T-helper 2 cell treated with Interferon-gamma antibody and Interleukin-4, amounts not matched to agents 100 ng/mL and 5 ng/mL, for 36 hours (primary cell): ENCODE results near the gene PGM2L1. TPM values are rescaled to one million over a fixed set of nuclear protein-coding genes. Genes with fewer than 3 reads are reported as not detected.
"Not testable (repeated sequence)": the region's sequence is repeated elsewhere in the genome, so short reads cannot be mapped to it uniquely, and the experiment has no call there.

Experiments used
- intact Hi-C: fragments of 100-400 bp; cut with micrococcal nuclease; formaldehyde crosslinking; loops from one replicate; pipeline ENCODE4 v1.15.1; 2023
- total RNA-seq: library from RNA; stranded (reverse); gene quantifications from 2 replicates; pipeline ENCODE4 v1.2.3, GENCODE V29; 2022

PGM2L1 gene
- total RNA-seq, 1 donor from 2014 or later = 8.5 TPM

DNA sequence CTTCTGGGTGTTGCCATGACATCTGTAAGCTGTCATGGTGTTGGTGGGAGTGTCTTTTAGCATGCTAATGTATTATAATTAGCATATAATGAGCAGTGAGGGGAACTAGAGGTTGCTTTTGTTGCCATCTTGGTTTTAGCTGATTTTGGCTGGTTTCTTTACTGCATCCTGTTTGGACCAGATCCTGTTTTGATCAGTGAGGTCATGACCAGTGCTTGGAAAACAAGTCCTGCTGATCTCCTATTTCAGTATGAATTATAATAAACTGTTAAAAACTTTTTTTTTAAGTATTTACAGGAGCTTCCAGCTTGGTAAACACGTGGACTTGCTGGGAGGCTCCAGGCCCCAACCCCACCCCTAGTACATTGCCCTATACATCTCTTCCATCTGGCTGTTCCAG, 56.3 kb downstream of the PGM2L1 start:
- intact Hi-C loops = no loop called here

DNA sequence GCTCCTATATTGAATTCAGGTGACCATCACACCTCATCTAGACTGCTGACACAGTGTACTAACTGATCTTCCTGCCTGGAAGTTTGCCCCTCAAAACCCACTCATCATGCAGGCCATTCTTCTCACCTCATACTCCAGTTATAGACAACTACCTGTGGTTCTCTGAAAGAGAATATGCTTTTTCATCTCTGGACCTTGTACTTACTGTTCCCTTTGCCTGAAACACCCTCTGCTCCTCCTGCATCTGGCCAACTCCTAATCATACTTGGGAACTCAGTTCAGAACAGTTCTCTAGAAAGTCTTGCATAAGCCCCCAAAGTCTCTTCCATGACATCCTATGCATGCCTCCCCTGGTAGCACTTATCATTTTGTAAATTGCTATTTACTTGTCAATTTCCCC, 58.6 kb downstream of the PGM2L1 start:
- intact Hi-C loops = no loop called here

DNA sequence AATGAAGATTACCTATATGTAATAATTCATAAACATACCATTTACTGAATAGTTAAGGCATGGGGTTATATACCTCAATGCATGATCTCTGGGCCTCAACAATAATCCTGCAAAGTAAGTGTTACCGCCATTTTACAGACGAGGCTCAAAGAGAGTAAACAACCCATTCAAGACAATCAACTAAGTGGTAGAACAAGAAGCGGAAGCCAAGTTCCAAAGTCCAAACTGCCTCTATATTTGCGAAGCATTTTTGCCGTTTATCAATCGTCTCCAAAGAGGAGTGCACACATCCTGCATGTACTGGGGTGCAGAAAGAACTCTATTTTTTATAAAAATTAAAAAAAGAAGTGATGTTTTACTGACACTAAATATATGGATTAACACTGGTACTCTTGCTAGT, 59.3 kb downstream of the PGM2L1 start:
- intact Hi-C loops = no loop called here

DNA sequence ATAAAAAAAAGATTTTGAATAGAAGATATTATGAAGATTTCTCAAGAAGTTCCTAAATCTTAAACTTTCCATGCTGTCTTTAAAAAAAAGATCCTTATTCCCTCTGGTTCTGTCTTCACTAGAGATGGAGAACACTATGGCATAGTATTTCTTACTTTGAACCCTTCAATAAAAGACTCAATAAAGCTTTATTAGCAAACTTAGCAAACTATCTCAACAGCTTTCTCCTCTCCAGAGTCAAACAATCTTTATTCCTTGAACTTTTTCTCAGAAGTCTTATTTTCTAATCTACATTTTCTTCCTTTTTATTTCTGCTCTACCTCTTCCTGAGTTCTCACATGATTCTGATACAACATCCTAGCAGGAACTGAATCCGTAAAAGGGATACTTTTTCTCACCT, 65.0 kb downstream of the PGM2L1 start:
- intact Hi-C loops = no loop called here

DNA sequence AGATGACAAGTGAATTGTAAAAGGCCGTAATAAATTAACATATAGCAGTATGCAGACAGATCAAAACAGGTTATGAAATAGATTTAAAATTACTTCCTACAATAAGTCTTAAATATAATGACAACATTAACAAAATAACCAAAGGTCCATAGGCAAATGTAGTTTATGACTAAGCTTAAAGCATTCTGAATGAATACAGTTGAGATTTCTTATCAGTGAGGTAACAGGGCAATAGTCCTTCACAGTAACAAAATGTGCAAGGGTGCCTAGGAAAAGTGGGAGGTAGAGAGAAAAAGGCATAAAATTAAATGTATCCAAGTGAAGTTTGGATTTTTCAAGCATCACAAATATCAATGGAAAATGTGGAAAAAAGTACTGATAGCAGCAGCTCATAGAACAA, 65.9 kb downstream of the PGM2L1 start:
- intact Hi-C loops = no loop called here

DNA sequence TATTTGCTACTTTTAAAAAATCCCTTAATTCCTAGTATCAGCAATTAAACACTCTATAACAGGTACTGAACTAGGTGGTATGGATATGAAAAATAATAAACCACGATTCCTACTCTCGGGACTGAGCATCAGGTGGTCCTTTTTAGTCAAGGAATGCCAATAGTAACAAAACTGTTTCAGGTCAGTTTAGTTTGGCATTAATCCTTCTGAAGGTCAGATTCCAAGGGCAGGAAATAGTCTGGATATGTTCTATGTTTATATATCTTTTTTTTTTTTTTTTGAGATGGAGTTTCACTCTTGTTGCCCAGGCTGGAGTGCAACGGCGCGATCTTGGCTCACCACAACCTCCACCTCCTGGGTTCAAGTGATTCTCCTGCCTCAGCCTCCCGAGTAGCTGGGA, 67.2 kb downstream of the PGM2L1 start:
- intact Hi-C loops = not testable (repeated sequence)

DNA sequence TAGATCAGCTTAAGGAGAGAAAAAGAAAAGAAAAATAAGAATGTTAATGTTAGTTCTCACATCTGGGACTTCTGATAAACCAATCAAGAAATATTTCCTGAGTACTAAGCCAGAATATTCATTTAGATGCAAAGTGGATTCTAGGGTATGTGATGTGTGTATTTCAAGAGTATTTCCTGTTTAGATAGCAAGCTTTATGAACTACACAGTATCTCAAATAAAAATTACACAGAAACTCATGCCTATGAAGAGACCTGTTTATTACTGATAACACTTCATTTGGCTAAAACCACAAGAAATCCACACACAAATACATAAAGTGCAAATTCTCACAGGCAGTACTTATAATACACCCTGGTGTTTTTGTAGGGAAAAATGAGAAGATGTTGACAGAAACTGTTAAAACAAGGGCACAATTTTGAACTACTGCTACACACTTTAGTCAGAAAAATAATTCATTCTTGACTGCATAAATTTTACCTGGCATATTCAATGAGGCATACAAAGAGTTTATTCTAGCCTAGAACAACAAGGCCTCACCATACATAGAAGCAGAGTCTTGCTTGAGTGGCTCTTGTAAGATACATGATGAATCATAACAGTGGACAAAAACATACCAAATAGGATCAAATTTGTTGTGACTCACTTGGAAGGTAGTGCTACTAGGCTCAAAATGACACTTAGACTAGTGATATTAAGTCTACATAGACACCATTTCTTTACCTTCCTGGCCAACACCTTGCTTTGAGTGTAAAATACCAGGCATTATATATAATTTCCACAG, 68.0 kb downstream of the PGM2L1 start:
- intact Hi-C loops = no loop called here

DNA sequence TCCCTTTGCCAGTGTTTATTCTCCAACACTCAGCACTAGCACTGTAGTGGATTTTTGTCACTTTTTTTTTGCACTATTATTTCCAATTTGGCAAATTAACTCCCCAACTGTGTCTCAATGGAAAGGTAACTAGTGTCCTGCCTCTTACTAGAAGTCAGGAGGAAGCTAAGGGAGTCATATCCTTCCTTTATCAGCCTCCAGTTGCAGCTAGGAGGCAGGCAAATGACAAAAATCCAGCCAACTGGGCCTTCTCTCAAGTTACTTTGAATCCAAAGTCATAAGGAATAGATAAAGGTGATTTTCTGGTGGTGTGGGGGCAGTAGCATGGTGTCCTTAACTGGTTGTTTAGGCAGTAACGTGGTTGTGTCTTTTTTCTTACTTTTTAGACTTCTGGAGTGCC, 71.2 kb downstream of the PGM2L1 start:
- intact Hi-C loops = no loop called here

DNA sequence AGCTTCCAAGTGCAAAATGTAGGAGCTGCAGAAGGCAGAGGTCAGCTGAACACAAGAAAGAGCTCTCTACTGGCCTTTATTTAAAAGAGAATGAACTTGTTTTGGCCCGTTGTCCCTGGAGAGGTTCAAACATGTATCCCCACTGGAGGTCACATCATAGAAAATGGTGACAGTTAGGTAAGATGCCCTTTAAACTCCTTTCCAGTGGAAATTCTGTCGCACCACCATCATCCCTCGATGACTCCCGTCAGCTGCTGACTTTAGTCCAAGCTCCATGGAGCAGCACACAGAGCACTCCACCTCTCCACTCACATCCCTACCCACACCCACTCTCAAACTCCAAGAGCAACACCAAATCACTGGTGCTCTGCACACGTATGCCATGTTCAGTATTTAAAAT, 71.6 kb downstream of the PGM2L1 start:
- intact Hi-C loops = no loop called here

DNA sequence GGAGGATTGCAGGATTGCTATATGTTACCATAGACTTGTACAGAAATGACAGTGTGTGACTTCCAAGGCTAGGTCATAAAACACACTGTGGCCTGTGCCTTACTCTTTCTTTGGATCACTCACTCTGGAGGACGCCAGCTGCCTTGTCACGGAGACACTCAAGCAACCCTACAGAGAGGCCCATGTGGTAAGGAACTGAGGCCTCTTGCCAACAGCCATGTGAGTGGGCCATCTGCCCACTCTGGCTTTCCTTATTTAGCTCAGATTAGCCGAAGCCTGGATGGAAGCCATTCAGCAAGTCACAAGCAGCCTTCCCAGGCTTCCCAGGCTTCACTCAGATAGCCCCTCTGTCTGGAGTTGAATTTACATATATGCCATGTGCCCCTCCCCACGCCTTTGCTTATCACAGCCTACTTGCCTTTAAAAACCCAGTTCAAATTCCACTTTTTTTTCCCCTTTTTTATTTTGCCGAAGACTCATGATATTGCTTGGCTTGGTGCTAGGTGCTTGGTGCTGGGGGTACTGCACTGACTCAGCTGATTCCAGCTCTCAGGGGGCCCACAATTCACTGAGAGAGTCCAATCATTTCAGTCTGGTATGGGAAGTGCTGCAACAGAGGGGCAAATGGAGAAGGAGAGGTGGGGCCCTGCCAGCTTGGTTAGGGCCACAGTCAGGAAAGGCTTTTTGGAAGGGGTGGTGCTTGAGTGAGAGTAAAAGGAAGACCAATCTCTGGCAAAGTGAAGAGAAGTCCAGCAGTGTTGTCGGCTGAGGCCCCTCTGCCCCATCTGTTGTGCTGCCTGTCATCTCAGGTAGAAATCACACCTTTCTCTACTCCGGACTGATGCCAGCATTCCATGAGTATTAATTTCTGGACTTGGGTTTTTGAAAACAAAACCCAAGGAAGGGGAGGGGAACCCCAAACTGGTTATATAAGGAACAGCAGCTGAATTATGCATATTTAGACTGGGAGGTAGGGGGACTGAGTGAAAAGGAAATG, 72.3 kb downstream of the PGM2L1 start:
- intact Hi-C loops = no loop called here

DNA sequence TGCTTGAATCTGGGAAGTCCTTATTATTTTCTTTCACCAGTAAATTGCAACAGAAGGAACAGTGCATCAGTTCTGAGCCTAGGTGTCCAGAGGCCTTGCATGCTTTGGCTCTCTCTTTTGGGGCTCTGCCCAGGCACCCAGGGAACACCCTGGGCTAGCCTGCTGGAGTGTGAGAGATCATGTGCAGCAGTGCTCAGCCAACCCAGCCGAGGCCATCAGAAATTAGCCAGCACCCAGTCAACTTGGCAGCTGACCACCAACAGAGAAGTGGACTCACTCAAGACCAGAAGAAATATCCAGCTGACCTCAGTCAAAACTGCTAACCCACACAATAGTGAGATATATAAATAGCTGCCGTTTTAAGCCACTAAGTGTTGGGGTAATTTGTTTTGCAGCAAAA, 75.6 kb downstream of the PGM2L1 start:
- intact Hi-C loops = no loop called here

DNA sequence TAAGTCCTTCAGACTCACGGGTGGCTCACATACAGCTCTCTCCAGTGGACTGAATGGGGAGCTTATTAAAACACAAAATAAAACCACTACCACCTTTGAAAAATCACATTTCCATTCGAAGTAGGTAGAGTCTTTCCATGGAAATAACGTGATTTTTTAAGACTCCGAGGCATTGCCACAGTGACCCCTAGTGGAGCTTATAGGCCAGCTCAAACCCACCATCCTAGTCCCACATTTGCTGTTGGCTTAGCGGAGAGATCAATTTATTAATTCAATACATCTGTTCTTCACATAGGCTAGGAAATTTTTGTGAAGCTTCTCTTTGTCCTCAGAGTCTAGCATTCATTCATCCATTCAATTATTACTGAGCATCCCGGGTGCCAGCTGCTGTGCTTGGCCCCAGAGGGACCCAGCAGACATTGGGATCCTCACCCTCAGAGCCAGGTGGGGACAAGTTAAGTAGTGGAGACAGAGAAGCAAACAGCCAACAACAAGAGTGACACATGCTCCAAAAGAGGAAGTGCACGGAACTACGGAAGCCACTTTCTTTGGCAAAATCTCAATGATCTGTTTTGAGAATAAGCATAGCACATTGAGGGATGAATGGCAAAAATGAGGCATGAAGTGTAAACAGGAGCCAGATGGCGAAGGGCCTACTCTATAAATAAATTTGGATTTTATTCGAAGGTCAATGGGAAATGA, 76.6 kb downstream of the PGM2L1 start:
- intact Hi-C loops = loop anchor here (1.0 kb wide), 2 partner anchors 65 to 357 kb away; no protein-coding TSS in a partner anchor

DNA sequence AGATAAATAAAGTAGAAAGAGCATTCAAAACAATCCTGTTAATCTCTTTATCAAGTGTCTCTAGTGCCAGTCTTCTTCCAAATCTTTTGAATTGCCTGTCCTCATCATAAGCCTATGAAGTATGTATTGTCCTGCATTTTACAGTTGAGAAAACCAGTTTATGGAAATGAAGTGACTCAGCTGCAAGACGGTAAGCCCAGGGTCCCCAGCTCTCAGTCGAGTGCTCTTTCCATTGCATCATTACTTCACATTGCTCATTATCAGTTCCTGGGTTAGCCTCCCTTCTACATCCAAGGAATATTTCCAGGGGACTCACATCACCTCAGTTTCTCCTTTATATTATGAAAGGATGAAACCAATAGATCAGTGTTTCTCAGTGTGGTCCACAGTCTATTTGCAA, 77.7 kb downstream of the PGM2L1 start:
- intact Hi-C loops = no loop called here

DNA sequence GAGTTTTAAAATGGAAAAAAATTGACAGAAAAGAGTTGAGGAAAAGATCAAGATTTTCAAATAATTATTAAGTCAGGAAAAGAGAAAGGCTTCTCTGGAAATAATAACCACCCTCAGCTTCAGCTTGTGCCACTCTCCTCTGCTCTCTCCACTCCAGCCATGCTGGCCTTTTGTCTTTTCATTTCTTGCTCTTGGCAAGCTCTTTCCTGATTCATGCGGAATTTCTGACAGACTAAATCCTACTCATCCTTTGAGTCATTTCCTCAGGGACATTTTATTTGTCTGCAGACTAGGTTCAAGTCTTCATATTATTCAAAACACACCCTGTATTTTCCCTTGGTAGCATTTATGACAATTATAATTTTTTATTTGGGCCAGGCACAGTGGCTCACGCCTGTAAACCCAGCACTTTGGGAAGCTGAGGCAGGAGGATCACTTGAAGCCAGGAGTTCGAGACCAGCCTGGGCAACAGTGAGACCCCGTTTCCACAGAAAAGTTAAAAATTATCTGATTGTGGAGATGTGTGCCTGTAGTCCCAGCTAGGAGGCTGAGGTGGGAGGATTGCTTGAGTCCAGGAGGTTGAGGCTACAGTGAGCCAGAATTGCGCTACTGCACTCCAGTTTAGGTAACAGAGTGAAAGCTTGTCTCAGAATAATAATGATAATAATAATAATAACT, 79.0 kb downstream of the PGM2L1 start:
- intact Hi-C loops = no loop called here

DNA sequence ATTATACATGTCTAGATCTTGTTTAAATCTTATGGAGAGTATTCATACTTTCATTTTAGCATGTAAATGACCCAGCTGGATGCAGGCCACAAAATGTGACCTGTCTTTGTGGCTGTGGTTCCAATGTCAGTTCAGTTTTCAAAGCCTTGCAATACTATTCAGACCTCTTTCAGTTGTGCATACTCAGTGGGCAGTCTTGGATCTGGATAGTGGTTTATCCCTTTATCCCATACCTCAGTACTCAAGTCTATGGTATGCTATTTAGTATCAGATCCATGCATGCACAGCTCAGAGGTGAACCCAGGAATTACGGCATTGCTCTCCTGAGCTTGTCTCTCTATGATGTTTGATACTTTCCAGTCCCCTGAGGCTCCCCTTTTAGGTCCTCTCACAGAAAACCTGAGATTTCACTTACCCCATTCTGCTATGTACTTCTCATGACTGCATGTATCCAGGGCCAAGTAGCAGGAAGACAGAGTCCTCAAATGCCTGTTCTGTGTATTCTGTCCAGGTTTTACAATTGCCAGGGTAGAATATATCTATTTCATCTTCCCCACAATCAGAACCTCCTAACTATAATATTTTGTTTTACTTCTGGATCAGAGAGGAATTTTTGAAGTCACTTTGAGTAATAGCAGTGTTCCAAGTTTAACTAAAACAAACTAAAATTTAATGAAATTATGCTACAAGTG, 79.8 kb downstream of the PGM2L1 start:
- intact Hi-C loops = no loop called here

DNA sequence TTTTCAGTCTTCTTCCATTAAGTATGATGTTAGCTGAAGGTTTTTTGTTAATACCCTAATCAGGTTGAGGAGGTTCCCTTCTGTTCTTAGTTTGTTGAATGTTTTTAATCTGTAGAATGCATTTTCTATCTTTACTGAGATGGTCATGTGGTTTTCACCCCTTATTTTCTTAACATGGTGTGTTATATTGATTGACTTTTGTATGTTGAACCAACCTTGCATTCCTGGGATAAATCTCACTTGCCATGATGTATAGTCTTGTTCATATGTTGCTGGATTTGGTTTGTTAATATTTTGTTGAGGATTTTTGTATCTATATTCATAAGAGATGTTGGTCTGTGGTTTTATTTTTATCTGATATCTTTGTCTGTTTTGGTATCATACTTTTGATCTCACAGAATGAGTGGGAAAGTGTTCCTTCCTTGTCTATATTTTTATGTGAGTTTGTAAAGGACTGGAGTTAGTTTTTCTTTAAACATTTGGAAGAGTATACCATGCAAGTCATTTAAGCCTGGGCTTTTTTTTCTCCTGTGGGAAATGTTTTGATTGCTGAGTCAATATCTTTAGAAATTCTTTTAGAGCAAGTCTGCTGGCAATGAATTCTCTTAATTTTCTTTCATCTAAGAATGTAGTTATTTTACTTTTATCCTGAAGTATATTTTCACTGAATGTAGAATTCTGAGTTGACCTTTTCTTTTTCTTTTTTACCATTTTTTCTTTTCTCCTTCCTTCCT, 81.3 kb downstream of the PGM2L1 start:
- intact Hi-C loops = no loop called here

DNA sequence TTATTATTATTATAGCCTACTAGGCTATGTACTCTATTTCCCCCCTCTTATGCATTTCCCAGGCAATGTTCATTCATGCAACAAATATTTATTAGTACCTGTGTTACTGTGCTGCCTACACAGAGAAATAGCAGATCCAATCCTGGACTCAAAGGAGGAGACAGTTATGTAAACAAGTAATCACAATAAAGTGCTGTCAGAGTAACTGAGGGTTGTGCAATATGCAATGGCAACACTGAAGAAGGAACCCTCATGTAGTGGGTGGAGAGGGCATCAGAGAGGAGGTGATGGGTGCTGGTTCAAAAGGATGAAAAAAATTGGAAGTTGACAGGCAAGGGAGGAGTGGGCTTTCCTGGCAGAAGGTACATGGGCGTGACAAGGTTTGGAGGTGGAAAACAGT, 85.9 kb downstream of the PGM2L1 start:
- intact Hi-C loops = no loop called here

DNA sequence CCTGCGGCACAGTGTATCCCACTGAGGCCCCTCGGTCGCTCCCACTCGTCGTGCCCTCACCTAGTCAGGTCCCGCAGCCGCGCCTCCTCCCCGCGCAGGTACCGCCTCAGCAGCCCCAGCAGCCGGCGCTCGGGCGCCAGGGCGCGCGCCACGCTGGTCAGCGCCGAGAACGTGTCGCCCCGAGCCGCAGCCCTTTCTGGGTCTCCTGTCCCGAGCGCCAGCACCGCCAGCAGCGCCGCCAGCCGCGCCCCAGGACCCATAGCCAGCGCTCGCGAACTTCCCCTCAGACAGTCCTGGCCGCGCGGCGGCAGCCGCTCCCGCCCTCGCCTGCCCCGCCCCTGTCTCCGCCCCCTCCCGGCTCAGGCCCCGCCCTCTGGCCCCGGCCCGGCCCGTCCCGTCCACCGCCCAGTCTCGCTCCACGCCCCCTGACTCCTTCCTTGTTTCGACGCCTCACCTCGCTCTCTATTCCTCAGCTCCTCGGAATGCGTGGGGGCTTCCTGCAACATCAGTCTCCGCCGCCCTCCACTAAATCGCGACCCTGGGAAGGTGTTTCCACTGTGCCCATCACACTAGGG, 86.8 kb downstream of the PGM2L1 start, which contains the start of gene P4HA3:
P4HA3 (minus strand) TSS at position 289 of the 575 bp plus-strand sequence; CDS start at position 260, 29 bp downstream.
- intact Hi-C loops = no loop called here

DNA sequence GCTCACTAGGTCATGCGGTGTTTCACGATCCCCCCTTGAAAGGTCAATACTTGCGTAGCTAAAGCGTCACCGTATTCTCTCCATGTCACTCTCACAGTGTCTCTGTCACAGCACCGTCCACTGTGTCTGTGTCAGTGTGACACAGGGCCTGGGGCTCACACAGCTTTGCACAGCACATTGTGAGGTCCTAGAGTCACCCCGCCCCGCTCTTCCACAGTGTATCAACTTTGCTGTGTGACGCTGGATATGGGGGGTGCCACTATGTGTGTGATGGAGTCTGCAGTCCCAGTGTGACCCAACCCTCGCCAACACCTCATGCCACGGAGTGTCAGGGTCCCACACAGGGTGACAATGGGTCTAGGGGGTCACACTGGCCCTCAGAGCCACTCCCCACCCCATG, 87.4 kb downstream of the PGM2L1 start:
- intact Hi-C loops = no loop called here
